Measurements from ENCODE around the gene MYO7A. TPM values are rescaled to one million over a fixed set of nuclear protein-coding genes. Genes with fewer than 3 reads are reported as not detected.

Gene MYO7A
- total RNA-seq, 1 donor from 2014 or later = 0.23 TPM

- H3K4me3 ChIP-seq (ENCODE audit: low read depth, low read length) = no peak overlapping the region
- no peak for TF ChIP-seq CTCF (conservative IDR thresholded peaks at IDR 0.05; ENCODE audit: low read depth, low read length)
- no peak for DNase-seq (ENCODE audit: low read depth)
Observed at GRCh38 chr11:77178150-77178549, 50.1 kb downstream of the MYO7A start.

GRCh38 chr11:77179048-77179447 is 51.0 kb downstream of the MYO7A start:
- no peak for DNase-seq (ENCODE audit: low read depth)
- TF ChIP-seq CTCF (conservative IDR thresholded peaks at IDR 0.05; ENCODE audit: low read depth, low read length) = no peak

GRCh38 chr11:77179681-77180080 is 51.6 kb downstream of the MYO7A start:
- H3K4me3 ChIP-seq (ENCODE audit: low read depth, low read length) = no peak overlapping the region
- TF ChIP-seq CTCF (conservative IDR thresholded peaks at IDR 0.05; ENCODE audit: low read depth, low read length) = no peak
- no peak for DNase-seq (ENCODE audit: low read depth)

More at GRCh38 chr11:77179048-77179447, 51.0 kb downstream of the MYO7A start:
- no peak overlapping the region for H3K4me3 ChIP-seq (ENCODE audit: low read depth, low read length)

GRCh38 chr11:77180346-77180745 is 52.3 kb downstream of the MYO7A start:
- no peak for TF ChIP-seq CTCF (conservative IDR thresholded peaks at IDR 0.05; ENCODE audit: low read depth, low read length)
- DNase-seq (ENCODE audit: low read depth) = no peak
- no peak overlapping the region for H3K4me3 ChIP-seq (ENCODE audit: low read depth, low read length)

- no peak for TF ChIP-seq CTCF (conservative IDR thresholded peaks at IDR 0.05; ENCODE audit: low read depth, low read length)
- H3K4me3 ChIP-seq (ENCODE audit: low read depth, low read length) = no peak overlapping the region
- DNase-seq (ENCODE audit: low read depth) = no peak
Observed at GRCh38 chr11:77181226-77181625, 53.2 kb downstream of the MYO7A start.

GRCh38 chr11:77181799-77182541 is 53.9 kb downstream of the MYO7A start:
- no peak for TF ChIP-seq CTCF (conservative IDR thresholded peaks at IDR 0.05; ENCODE audit: low read depth, low read length)
- H3K4me3 ChIP-seq (ENCODE audit: low read depth, low read length) = no peak overlapping the region
- DNase-seq (ENCODE audit: low read depth) = no peak

Data from epithelial cell of proximal tubule (primary cell).